ENCODE measurements around the gene KCNK13.
A peak's percentile ranks its signal among the peaks of the same experiment; 100 is the strongest.

KCNK13 gene

DNA sequence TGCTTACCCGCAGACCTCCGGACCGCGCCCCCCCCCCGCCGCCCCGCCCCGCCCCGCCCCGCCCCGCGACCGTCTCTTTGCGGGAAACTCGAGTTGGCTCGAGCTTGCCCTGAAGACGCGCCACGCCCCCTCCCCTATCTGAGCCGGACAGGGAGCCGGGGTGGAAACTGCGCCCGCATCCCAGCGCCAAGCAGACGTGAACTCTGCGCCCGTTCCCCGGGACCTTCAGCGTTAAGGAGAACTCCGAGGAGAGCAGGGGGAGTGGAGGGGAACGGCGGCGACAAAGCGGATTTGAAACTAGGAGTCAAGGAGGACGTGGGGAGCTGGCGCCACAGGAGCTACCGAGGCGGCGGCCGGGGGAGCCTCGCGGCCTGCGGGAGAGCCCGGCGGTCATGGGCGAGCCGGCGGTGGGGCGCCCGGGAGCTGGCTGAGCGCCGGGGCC lies at the start of gene KCNK13 (continued):
- TF ChIP-seq, protein P1, sequence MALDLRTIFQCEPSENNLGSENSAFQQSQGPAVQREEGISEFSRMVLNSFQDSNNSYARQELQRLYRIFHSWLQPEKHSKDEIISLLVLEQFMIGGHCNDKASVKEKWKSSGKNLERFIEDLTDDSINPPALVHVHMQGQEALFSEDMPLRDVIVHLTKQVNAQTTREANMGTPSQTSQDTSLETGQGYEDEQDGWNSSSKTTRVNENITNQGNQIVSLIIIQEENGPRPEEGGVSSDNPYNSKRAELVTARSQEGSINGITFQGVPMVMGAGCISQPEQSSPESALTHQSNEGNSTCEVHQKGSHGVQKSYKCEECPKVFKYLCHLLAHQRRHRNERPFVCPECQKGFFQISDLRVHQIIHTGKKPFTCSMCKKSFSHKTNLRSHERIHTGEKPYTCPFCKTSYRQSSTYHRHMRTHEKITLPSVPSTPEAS (tag by site-specific recombination; IDR thresholded peaks at IDR 0.05), result no peak
- no peak for TF ChIP-seq ZBTB21 (tag by site-specific recombination; IDR thresholded peaks at IDR 0.05)
- TF ChIP-seq ZNF792 (tag by site-specific recombination; IDR thresholded peaks at IDR 0.05), result no peak
- TF ChIP-seq ZNF654 (tag by site-specific recombination; IDR thresholded peaks at IDR 0.05; ENCODE audit: low read depth), result no peak
- no peak for TF ChIP-seq ZFP37 (tag by site-specific recombination; IDR thresholded peaks at IDR 0.05)
- TF ChIP-seq, protein P2, sequence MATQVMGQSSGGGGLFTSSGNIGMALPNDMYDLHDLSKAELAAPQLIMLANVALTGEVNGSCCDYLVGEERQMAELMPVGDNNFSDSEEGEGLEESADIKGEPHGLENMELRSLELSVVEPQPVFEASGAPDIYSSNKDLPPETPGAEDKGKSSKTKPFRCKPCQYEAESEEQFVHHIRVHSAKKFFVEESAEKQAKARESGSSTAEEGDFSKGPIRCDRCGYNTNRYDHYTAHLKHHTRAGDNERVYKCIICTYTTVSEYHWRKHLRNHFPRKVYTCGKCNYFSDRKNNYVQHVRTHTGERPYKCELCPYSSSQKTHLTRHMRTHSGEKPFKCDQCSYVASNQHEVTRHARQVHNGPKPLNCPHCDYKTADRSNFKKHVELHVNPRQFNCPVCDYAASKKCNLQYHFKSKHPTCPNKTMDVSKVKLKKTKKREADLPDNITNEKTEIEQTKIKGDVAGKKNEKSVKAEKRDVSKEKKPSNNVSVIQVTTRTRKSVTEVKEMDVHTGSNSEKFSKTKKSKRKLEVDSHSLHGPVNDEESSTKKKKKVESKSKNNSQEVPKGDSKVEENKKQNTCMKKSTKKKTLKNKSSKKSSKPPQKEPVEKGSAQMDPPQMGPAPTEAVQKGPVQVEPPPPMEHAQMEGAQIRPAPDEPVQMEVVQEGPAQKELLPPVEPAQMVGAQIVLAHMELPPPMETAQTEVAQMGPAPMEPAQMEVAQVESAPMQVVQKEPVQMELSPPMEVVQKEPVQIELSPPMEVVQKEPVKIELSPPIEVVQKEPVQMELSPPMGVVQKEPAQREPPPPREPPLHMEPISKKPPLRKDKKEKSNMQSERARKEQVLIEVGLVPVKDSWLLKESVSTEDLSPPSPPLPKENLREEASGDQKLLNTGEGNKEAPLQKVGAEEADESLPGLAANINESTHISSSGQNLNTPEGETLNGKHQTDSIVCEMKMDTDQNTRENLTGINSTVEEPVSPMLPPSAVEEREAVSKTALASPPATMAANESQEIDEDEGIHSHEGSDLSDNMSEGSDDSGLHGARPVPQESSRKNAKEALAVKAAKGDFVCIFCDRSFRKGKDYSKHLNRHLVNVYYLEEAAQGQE (tag by site-specific recombination; IDR thresholded peaks at IDR 0.05), result no peak
- no peak for TF ChIP-seq ZNF416 (tag by site-specific recombination; IDR thresholded peaks at IDR 0.05)
- TF ChIP-seq ZNF2 (tag by site-specific recombination; IDR thresholded peaks at IDR 0.05), result no peak
- peak; percentile 31; the same call in 1 of the 2 replicates for TF ChIP-seq ZIC2 (tag by site-specific recombination; IDR thresholded peaks at IDR 0.05)
- TF ChIP-seq ZEB2 (tag by site-specific recombination; IDR thresholded peaks at IDR 0.05), result no peak
- TF ChIP-seq, protein P3, sequence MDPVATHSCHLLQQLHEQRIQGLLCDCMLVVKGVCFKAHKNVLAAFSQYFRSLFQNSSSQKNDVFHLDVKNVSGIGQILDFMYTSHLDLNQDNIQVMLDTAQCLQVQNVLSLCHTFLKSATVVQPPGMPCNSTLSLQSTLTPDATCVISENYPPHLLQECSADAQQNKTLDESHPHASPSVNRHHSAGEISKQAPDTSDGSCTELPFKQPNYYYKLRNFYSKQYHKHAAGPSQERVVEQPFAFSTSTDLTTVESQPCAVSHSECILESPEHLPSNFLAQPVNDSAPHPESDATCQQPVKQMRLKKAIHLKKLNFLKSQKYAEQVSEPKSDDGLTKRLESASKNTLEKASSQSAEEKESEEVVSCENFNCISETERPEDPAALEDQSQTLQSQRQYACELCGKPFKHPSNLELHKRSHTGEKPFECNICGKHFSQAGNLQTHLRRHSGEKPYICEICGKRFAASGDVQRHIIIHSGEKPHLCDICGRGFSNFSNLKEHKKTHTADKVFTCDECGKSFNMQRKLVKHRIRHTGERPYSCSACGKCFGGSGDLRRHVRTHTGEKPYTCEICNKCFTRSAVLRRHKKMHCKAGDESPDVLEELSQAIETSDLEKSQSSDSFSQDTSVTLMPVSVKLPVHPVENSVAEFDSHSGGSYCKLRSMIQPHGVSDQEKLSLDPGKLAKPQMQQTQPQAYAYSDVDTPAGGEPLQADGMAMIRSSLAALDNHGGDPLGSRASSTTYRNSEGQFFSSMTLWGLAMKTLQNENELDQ (tag by site-specific recombination; IDR thresholded peaks at IDR 0.05; ENCODE audit: low read depth), result no peak
- TF ChIP-seq ZXDB (tag by site-specific recombination; IDR thresholded peaks at IDR 0.05), result no peak
- TF ChIP-seq ZNF266 (tag by site-specific recombination; IDR thresholded peaks at IDR 0.05; ENCODE audit: low read depth), result no peak
- no peak for TF ChIP-seq ZNF677 (tag by site-specific recombination; IDR thresholded peaks at IDR 0.05)
- no peak for TF ChIP-seq ZFP69B (tag by site-specific recombination; IDR thresholded peaks at IDR 0.05)
- no peak for TF ChIP-seq ZNF202 (tag by site-specific recombination; IDR thresholded peaks at IDR 0.05; ENCODE audit: borderline replicate concordance)
- TF ChIP-seq SETDB1 (IDR thresholded peaks at IDR 0.05; ENCODE audit: insufficient read length, low read length), result no peak
- TF ChIP-seq ZNF558 (tag by site-specific recombination; IDR thresholded peaks at IDR 0.05), result no peak
- TF ChIP-seq SCRT2 (tag by site-specific recombination; IDR thresholded peaks at IDR 0.05), result no peak
- TF ChIP-seq KLF9 (tag by site-specific recombination; IDR thresholded peaks at IDR 0.05; ENCODE audit: low read depth), result peak; percentile 82
- TF ChIP-seq KLF1 (tag by site-specific recombination; IDR thresholded peaks at IDR 0.05), result no peak
- TF ChIP-seq ZNF501 (tag by site-specific recombination; IDR thresholded peaks at IDR 0.05), result no peak
- no peak for TF ChIP-seq KLF16 (tag by site-specific recombination; IDR thresholded peaks at IDR 0.05)
- TF ChIP-seq ZNF391 (tag by site-specific recombination; IDR thresholded peaks at IDR 0.05; ENCODE audit: borderline replicate concordance, low read depth), result no peak
- no peak for TF ChIP-seq ZNF155 (tag by site-specific recombination; IDR thresholded peaks at IDR 0.05)
- TF ChIP-seq ZNF350 (tag by site-specific recombination; IDR thresholded peaks at IDR 0.05), result no peak
- peak; percentile 89 for TF ChIP-seq ZNF341 (tag by site-specific recombination; IDR thresholded peaks at IDR 0.05; ENCODE audit: low read depth)
- peak; percentile 90; the same call in 1 of the 2 replicates for TF ChIP-seq ZBTB20 (tag by site-specific recombination; IDR thresholded peaks at IDR 0.05)
- no peak for TF ChIP-seq ZNF23 (tag by site-specific recombination; IDR thresholded peaks at IDR 0.05; ENCODE audit: borderline replicate concordance)
- TF ChIP-seq ZSCAN23 (tag by site-specific recombination; IDR thresholded peaks at IDR 0.05), result no peak
- no peak for TF ChIP-seq ZNF184 (tag by site-specific recombination; IDR thresholded peaks at IDR 0.05)
- TF ChIP-seq BCL11B (tag by site-specific recombination; IDR thresholded peaks at IDR 0.05; ENCODE audit: low read depth), result no peak
- TF ChIP-seq ZNF639 (tag by site-specific recombination; IDR thresholded peaks at IDR 0.05), result no peak
- 0 out of 2 replicates have a peak, but pooled peaks have one; percentile 18 for TF ChIP-seq ZSCAN30 (tag by site-specific recombination; IDR thresholded peaks at IDR 0.05)
- TF ChIP-seq ZBTB8A (tag by site-specific recombination; IDR thresholded peaks at IDR 0.05), result peak; percentile 45

Measured in HEK293 (cell line).